ENCODE measurements around the gene HLA-DMB.

Gene HLA-DMB

GRCh38 chr6:32890831-32891230 is 50.0 kb downstream of the HLA-DMB start:
- CTCF ChIA-PET: interaction anchor here (1.1 to 1.8 kb wide), 2 partner anchors 94 to 95 kb away, joined by 4 to 8 read pairs; no protein-coding TSS in a partner anchor
- TF ChIP-seq, protein P1, sequence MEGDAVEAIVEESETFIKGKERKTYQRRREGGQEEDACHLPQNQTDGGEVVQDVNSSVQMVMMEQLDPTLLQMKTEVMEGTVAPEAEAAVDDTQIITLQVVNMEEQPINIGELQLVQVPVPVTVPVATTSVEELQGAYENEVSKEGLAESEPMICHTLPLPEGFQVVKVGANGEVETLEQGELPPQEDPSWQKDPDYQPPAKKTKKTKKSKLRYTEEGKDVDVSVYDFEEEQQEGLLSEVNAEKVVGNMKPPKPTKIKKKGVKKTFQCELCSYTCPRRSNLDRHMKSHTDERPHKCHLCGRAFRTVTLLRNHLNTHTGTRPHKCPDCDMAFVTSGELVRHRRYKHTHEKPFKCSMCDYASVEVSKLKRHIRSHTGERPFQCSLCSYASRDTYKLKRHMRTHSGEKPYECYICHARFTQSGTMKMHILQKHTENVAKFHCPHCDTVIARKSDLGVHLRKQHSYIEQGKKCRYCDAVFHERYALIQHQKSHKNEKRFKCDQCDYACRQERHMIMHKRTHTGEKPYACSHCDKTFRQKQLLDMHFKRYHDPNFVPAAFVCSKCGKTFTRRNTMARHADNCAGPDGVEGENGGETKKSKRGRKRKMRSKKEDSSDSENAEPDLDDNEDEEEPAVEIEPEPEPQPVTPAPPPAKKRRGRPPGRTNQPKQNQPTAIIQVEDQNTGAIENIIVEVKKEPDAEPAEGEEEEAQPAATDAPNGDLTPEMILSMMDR (IDR thresholded peaks at IDR 0.05; ENCODE audit: control extremely low read depth, extremely low read depth, low read depth, missing control alignments): no peak
- DNase-seq (ENCODE audit: extremely low spot score): no peak
- POLR2A ChIA-PET: no interaction called here

DNA sequence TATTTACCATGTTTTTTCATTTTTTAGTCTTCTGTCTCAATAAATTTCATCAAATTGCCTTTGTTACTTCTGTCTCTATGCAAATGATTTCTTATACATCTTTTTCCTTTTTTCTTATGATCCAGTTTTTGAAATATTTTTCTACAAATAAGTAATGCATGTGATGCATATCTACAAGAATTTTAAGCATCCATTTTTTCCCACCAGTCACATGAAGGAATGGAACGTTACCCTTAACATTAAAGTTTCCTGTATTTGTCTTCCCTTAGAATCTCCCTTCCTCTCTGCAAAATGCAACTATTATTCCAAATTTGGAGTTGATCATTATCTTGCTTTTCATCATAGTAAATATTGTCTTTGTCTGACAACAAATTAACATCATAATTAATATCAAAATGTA is 51.3 kb downstream of the HLA-DMB start:
- POLR2A ChIA-PET: no interaction called here
- CTCF ChIA-PET: interaction anchor here (0.8 to 1.8 kb wide), 5 partner anchors 22 to 96 kb away, joined by 3 to 8 read pairs (median 4); no protein-coding TSS in a partner anchor
- no peak for DNase-seq (ENCODE audit: extremely low spot score)
- TF ChIP-seq, protein P1 (IDR thresholded peaks at IDR 0.05; ENCODE audit: control extremely low read depth, extremely low read depth, low read depth, missing control alignments): no peak

DNA sequence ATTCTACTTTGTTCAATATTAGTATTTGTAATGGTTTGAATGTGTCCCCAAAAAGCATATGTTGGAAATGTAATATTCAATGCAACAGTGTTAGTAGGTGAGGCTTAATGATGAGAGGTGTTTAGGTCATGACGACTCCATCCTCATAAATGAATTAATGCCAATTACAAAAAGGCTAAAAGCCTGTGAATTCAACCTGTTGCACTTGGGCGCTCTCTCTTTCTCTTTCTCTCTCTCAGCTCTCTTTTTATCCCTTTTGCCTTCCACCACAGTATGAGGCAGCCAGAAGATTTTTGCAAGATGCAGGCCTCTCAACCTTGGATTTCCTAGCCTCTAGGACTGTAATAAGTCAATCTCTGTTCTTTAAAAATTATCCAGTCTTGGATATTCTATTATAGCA is 52.3 kb downstream of the HLA-DMB start:
- ChIA-PET POLR2A (no interaction called here), CTCF (interaction anchor here (7.4 kb wide), 1 partner anchor 96 kb away, joined by 111 read pairs; no protein-coding TSS in a partner anchor)
- DNase-seq (ENCODE audit: extremely low spot score): no peak
- TF ChIP-seq, protein P1 (IDR thresholded peaks at IDR 0.05; ENCODE audit: control extremely low read depth, extremely low read depth, low read depth, missing control alignments): no peak

- ChIA-PET POLR2A (no interaction called here), CTCF (interaction anchor here (7.4 kb wide), 1 partner anchor 97 kb away, joined by 111 read pairs; no protein-coding TSS in a partner anchor)
- TF ChIP-seq, protein P1 (IDR thresholded peaks at IDR 0.05; ENCODE audit: control extremely low read depth, extremely low read depth, low read depth, missing control alignments): no peak
- no peak for DNase-seq (ENCODE audit: extremely low spot score)
Observed at GRCh38 chr6:32887616-32888015, 53.2 kb downstream of the HLA-DMB start.

- TF ChIP-seq, protein P1 (IDR thresholded peaks at IDR 0.05; ENCODE audit: control extremely low read depth, extremely low read depth, low read depth, missing control alignments): no peak
- CTCF ChIA-PET: interaction anchor here (0.6 to 7.4 kb wide), 22 partner anchors 9 to 285 kb away, joined by 3 to 111 read pairs (median 6); partner anchors contain the start of genes HLA-DMA and TAP2
Observed at GRCh38 chr6:32886681-32887383, 54.0 kb downstream of the HLA-DMB start.

DNA sequence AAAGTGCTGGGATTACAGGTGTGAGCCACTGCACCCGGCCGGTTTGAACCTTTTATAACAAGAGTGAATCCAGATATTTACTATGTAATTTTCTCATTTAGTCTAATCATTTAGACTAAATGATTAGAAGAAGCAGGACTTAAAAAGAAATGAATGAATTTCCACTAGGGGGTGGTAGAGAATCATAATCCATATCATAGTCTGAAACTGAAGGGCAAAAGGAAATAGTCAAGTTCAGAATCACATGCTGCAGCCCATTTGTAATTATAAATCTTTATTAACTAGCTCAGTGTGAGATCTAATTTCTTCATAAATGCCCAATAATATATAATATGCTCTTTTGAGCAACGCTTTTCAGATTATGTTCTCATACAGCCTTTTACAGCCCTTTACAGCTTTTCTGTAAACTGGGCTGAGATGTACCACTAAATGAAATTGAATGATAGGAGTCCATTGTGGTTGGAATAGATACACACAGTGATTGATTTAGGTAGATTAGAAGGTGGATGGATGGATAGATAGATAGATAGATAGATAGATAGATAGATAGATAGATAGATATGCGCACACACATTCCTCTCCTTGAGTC is 55.0 kb downstream of the HLA-DMB start:
- POLR2A ChIA-PET: interaction anchor here (1.1 kb wide), 1 partner anchor 86 kb away, joined by 6 read pairs; no protein-coding TSS in a partner anchor
- peak; percentile 63 for DNase-seq (ENCODE audit: extremely low spot score)
- TF ChIP-seq, protein P1 (IDR thresholded peaks at IDR 0.05; ENCODE audit: control extremely low read depth, extremely low read depth, low read depth, missing control alignments): peak; percentile 50

More at GRCh38 chr6:32886681-32887383, 54.0 kb downstream of the HLA-DMB start:
- DNase-seq (ENCODE audit: extremely low spot score): no peak
- POLR2A ChIA-PET: no interaction called here

More for the DNA sequence above, 55.0 kb downstream of the HLA-DMB start:
- CTCF ChIA-PET: interaction anchor here (0.7 to 7.4 kb wide), 33 partner anchors 10 to 286 kb away, joined by 3 to 111 read pairs (median 6); partner anchors contain the start of genes HLA-DMA, HLA-DMB and TAP2

All from GM10248 (cell line).